Measurements from ENCODE around the gene EVI2A. TPM values are rescaled to one million over a fixed set of nuclear protein-coding genes. Genes with fewer than 3 reads are reported as not detected.

The EVI2A gene
- total and polyA plus RNA-seq, 8 donors, result 0.20 to 8.5 (median 0.80) TPM

- H3K27ac ChIP-seq, result no peak overlapping the region
Measured at GRCh38 chr17:31279401-31279800, 42.0 kb downstream of the EVI2A start.

GRCh38 chr17:31275116-31275515 is 46.3 kb downstream of the EVI2A start:
- DNase-seq (no peak), FAIRE-seq (no peak), ATAC-seq (no peak)
- Histone ChIP-seq H3K4me1 (peaks cover 0 to 3% (median 0%) of the 10 kb centered on the region in 3 donors), H3K36me3 (peaks cover 0 to 3% (median 0%) of the 10 kb centered on the region in 3 donors), H3K9me3 (no peaks in the 10 kb centered on the region), H3K4me3 (no peak overlapping the region), H3K27ac (no peak overlapping the region), H3K27me3 (no peaks in the 10 kb centered on the region)
- 85 to 96% methylated on average over 1 of the region's 1 CpG for WGBS, 2 donors
- intact Hi-C loops (cut with DNase I), result no loop called here
- no peak for TF ChIP-seq CTCF (IDR thresholded peaks at IDR 0.05)

More at GRCh38 chr17:31279401-31279800, 42.0 kb downstream of the EVI2A start:
- FAIRE-seq (no peak), ATAC-seq (no peak), DNase-seq (no peak)
- Histone ChIP-seq H3K27me3 (no peaks in the 10 kb centered on the region), H3K4me3 (no peak overlapping the region), H3K36me3 (no peaks in the 10 kb centered on the region), H3K4me1 (no peaks in the 10 kb centered on the region), H3K9me3 (no peaks in the 10 kb centered on the region)
- 95 to 98% methylated on average over 2 of the region's 2 CpGs for WGBS, 2 donors
- no peak for TF ChIP-seq CTCF (IDR thresholded peaks at IDR 0.05)
- intact Hi-C loops (cut with DNase I), result no loop called here

GRCh38 chr17:31274252-31274651 is 47.2 kb downstream of the EVI2A start:
- Histone ChIP-seq H3K4me1 (peaks cover 0 to 3% (median under 1%) of the 10 kb centered on the region in 3 donors), H3K4me3 (no peak overlapping the region), H3K27me3 (no peaks in the 10 kb centered on the region), H3K9me3 (no peaks in the 10 kb centered on the region), H3K27ac (peak overlapping the region in 1 of 4 donors; percentile 10), H3K36me3 (peaks cover 0 to 3% (median 0%) of the 10 kb centered on the region in 3 donors)
- intact Hi-C loops (cut with DNase I), result no loop called here
- DNase-seq (no peak), ATAC-seq (peak in 3 of 4 donors; percentile 59 to 84 (median 65)), FAIRE-seq (no peak)
- WGBS, 2 donors, result 81 to 84% methylated on average over 2 of the region's 2 CpGs
- no peak for TF ChIP-seq CTCF (IDR thresholded peaks at IDR 0.05)

- 84 to 91% methylated on average over 1 of the region's 1 CpG for WGBS, 2 donors
- no peak overlapping the region for H3K27ac ChIP-seq
- no peaks in the 10 kb centered on the region for H3K27me3 ChIP-seq
- no peak overlapping the region for H3K4me3 ChIP-seq
- H3K36me3 ChIP-seq, result peaks cover 0 to 3% (median 0%) of the 10 kb centered on the region in 3 donors
- no peak for FAIRE-seq
- H3K9me3 ChIP-seq, result no peaks in the 10 kb centered on the region
- peaks cover 0 to 3% (median 2%) of the 10 kb centered on the region in 3 donors for H3K4me1 ChIP-seq
- intact Hi-C loops (cut with DNase I), result no loop called here
- ATAC-seq, result no peak
- DNase-seq, result no peak
- TF ChIP-seq CTCF (IDR thresholded peaks at IDR 0.05), result no peak
Measured at GRCh38 chr17:31273516-31273915, 47.9 kb downstream of the EVI2A start.

- Histone ChIP-seq H3K4me3 (no peak overlapping the region), H3K9me3 (no peaks in the 10 kb centered on the region), H3K27me3 (no peaks in the 10 kb centered on the region), H3K4me1 (peaks cover 0 to 3% (median 2%) of the 10 kb centered on the region in 3 donors), H3K36me3 (peaks cover 0 to 3% (median 0%) of the 10 kb centered on the region in 3 donors), H3K27ac (no peak overlapping the region)
- DNase-seq (no peak), ATAC-seq (no peak), FAIRE-seq (no peak)
- intact Hi-C loops (cut with DNase I), result no loop called here
- TF ChIP-seq CTCF (IDR thresholded peaks at IDR 0.05), result no peak
Measured at GRCh38 chr17:31272803-31273202, 48.6 kb downstream of the EVI2A start.

Data from pancreas (tissue), 10 donors.